ENCODE results near the gene WDR7. TPM values are rescaled to one million over a fixed set of nuclear protein-coding genes. Genes with fewer than 3 reads are reported as not detected.

The WDR7 gene
- total and polyA plus RNA-seq, 5 donors: 7.4 to 32.2 (median 26.7) TPM

GRCh38 chr18:57062178-57062577 lies 411.0 kb downstream of the WDR7 start:
- Histone ChIP-seq H3K9me3 (ENCODE audit: control insufficient read depth, low read length) (no peaks in the 10 kb centered on the region), H3K4me1 (ENCODE audit: control insufficient read depth, insufficient read depth, low read length) (no peaks in the 10 kb centered on the region), H3K4me3 (ENCODE audit: low read length) (no peak overlapping the region), H3K27me3 (ENCODE audit: control insufficient read depth, insufficient read depth) (no peaks in the 10 kb centered on the region), H3K27ac (ENCODE audit: low read length) (no peak overlapping the region)
- DNase-seq: no peak
- 71% methylated on average over 4 of the region's 4 CpGs for WGBS
- intact Hi-C loops (cut with DNase I): no loop called here
- ATAC-seq: no peak

GRCh38 chr18:57062844-57063243 lies 411.7 kb downstream of the WDR7 start:
- no peaks in the 10 kb centered on the region for H3K4me1 ChIP-seq (ENCODE audit: control insufficient read depth, insufficient read depth, low read length)
- DNase-seq (no peak), ATAC-seq (no peak)
- no peak overlapping the region for H3K27ac ChIP-seq (ENCODE audit: low read length)
- H3K9me3 ChIP-seq (ENCODE audit: control insufficient read depth, low read length): no peaks in the 10 kb centered on the region
- intact Hi-C loops (cut with DNase I): no loop called here
- H3K27me3 ChIP-seq (ENCODE audit: control insufficient read depth, insufficient read depth): no peaks in the 10 kb centered on the region
- H3K4me3 ChIP-seq (ENCODE audit: low read length): no peak overlapping the region
- 78% methylated on average over 11 of the region's 11 CpGs for WGBS

- ATAC-seq: no peak
- 80% methylated on average over 3 of the region's 3 CpGs for WGBS
- no peaks in the 10 kb centered on the region for H3K27me3 ChIP-seq (ENCODE audit: control insufficient read depth, insufficient read depth)
- intact Hi-C loops (cut with DNase I): no loop called here
- H3K27ac ChIP-seq (ENCODE audit: low read length): no peak overlapping the region
- H3K4me3 ChIP-seq (ENCODE audit: low read length): no peak overlapping the region
- H3K4me1 ChIP-seq (ENCODE audit: control insufficient read depth, insufficient read depth, low read length): no peaks in the 10 kb centered on the region
- H3K9me3 ChIP-seq (ENCODE audit: control insufficient read depth, low read length): no peaks in the 10 kb centered on the region
- DNase-seq: no peak
Measured at GRCh38 chr18:57063601-57064103, 412.5 kb downstream of the WDR7 start.

GRCh38 chr18:57073501-57074187 lies 422.5 kb downstream of the WDR7 start:
- H3K4me1 ChIP-seq (ENCODE audit: control insufficient read depth, insufficient read depth, low read length): no peaks in the 10 kb centered on the region
- intact Hi-C loops (cut with DNase I): no loop called here
- no peak overlapping the region for H3K27ac ChIP-seq (ENCODE audit: low read length)
- H3K4me3 ChIP-seq (ENCODE audit: low read length): no peak overlapping the region
- DNase-seq: no peak
- H3K9me3 ChIP-seq (ENCODE audit: control insufficient read depth, low read length): no peaks in the 10 kb centered on the region
- 65% methylated on average over 9 of the region's 9 CpGs for WGBS
- H3K27me3 ChIP-seq (ENCODE audit: control insufficient read depth, insufficient read depth): no peaks in the 10 kb centered on the region
- ATAC-seq: no peak

GRCh38 chr18:57075716-57076400 lies 424.7 kb downstream of the WDR7 start:
- WGBS: 43% methylated on average over 17 of the region's 17 CpGs
- intact Hi-C loops (cut with DNase I): no loop called here

GRCh38 chr18:57077005-57077765 lies 426.0 kb downstream of the WDR7 start:
- Histone ChIP-seq H3K9me3 (ENCODE audit: control insufficient read depth, low read length) (no peaks in the 10 kb centered on the region), H3K4me3 (ENCODE audit: low read length) (no peak overlapping the region), H3K27me3 (ENCODE audit: control insufficient read depth, insufficient read depth) (no peaks in the 10 kb centered on the region), H3K4me1 (ENCODE audit: control insufficient read depth, insufficient read depth, low read length) (no peaks in the 10 kb centered on the region), H3K27ac (ENCODE audit: low read length) (no peak overlapping the region)
- WGBS: 81% methylated on average over 13 of the region's 13 CpGs
- ATAC-seq (no peak), DNase-seq (no peak)
- intact Hi-C loops (cut with DNase I): no loop called here

More at GRCh38 chr18:57075716-57076400, 424.7 kb downstream of the WDR7 start:
- no peak for DNase-seq
- no peak for ATAC-seq
- H3K4me1 ChIP-seq (ENCODE audit: control insufficient read depth, insufficient read depth, low read length): no peaks in the 10 kb centered on the region
- H3K9me3 ChIP-seq (ENCODE audit: control insufficient read depth, low read length): no peaks in the 10 kb centered on the region
- H3K27ac ChIP-seq (ENCODE audit: low read length): no peak overlapping the region
- H3K27me3 ChIP-seq (ENCODE audit: control insufficient read depth, insufficient read depth): no peaks in the 10 kb centered on the region
- H3K4me3 ChIP-seq (ENCODE audit: low read length): no peak overlapping the region

GRCh38 chr18:57077786-57078552 lies 426.8 kb downstream of the WDR7 start:
- DNase-seq (no peak), ATAC-seq (no peak)
- intact Hi-C loops (cut with DNase I): no loop called here
- Histone ChIP-seq H3K4me1 (ENCODE audit: control insufficient read depth, insufficient read depth, low read length) (no peaks in the 10 kb centered on the region), H3K27ac (ENCODE audit: low read length) (no peak overlapping the region), H3K9me3 (ENCODE audit: control insufficient read depth, low read length) (no peaks in the 10 kb centered on the region), H3K27me3 (ENCODE audit: control insufficient read depth, insufficient read depth) (no peaks in the 10 kb centered on the region), H3K4me3 (ENCODE audit: low read length) (no peak overlapping the region)
- WGBS: 76% methylated on average over 11 of the region's 11 CpGs

- Histone ChIP-seq H3K27ac (ENCODE audit: low read length) (no peak overlapping the region), H3K27me3 (ENCODE audit: control insufficient read depth, insufficient read depth) (no peaks in the 10 kb centered on the region), H3K4me1 (ENCODE audit: control insufficient read depth, insufficient read depth, low read length) (no peaks in the 10 kb centered on the region), H3K9me3 (ENCODE audit: control insufficient read depth, low read length) (peaks cover 2% of the 10 kb centered on the region), H3K4me3 (ENCODE audit: low read length) (no peak overlapping the region)
- intact Hi-C loops (cut with DNase I): no loop called here
- DNase-seq: no peak
- no peak for ATAC-seq
- WGBS: 83% methylated on average over 9 of the region's 9 CpGs
Measured at GRCh38 chr18:57078614-57079013, 427.5 kb downstream of the WDR7 start.

GRCh38 chr18:57080479-57080878 lies 429.3 kb downstream of the WDR7 start:
- Histone ChIP-seq H3K4me3 (ENCODE audit: low read length) (no peak overlapping the region), H3K4me1 (ENCODE audit: control insufficient read depth, insufficient read depth, low read length) (no peaks in the 10 kb centered on the region), H3K9me3 (ENCODE audit: control insufficient read depth, low read length) (peaks cover 2% of the 10 kb centered on the region), H3K27ac (ENCODE audit: low read length) (no peak overlapping the region), H3K27me3 (ENCODE audit: control insufficient read depth, insufficient read depth) (no peaks in the 10 kb centered on the region)
- no peak for ATAC-seq
- no peak for DNase-seq
- intact Hi-C loops (cut with DNase I): no loop called here
- WGBS: 70% methylated on average over 3 of the region's 3 CpGs

GRCh38 chr18:57081899-57082298 lies 430.7 kb downstream of the WDR7 start:
- intact Hi-C loops (cut with DNase I): no loop called here
- DNase-seq: no peak
- 83% methylated on average over 10 of the region's 10 CpGs for WGBS
- ATAC-seq: no peak
- no peaks in the 10 kb centered on the region for H3K27me3 ChIP-seq (ENCODE audit: control insufficient read depth, insufficient read depth)
- H3K27ac ChIP-seq (ENCODE audit: low read length): no peak overlapping the region
- H3K4me1 ChIP-seq (ENCODE audit: control insufficient read depth, insufficient read depth, low read length): no peaks in the 10 kb centered on the region
- peaks cover 2% of the 10 kb centered on the region for H3K9me3 ChIP-seq (ENCODE audit: control insufficient read depth, low read length)
- no peak overlapping the region for H3K4me3 ChIP-seq (ENCODE audit: low read length)
